WERI-Rb-1 (cell line): ENCODE results near the gene MAPT.

Experiments used
- DNase-seq: peaks from one replicate; pipeline ENCODE4 v3.0.0-alpha.2; 2020
- H3K27ac ChIP-seq: fragments of 250-450 bp; sonication (Bioruptor Pico); 2 replicates; pipeline ENCODE4 v1.5.1; 2020; ENCODE audit warnings: mild to moderate bottlenecking, moderate library complexity
- H3K27me3 ChIP-seq: fragments of 250-450 bp; sonication (Bioruptor Pico); 2 replicates; pipeline ENCODE4 v1.5.1; 2021; ENCODE audit warnings: mild to moderate bottlenecking, low read depth, moderate library complexity; ENCODE audit not compliant: insufficient read depth, severe bottlenecking
- H3K36me3 ChIP-seq: fragments of 250-450 bp; sonication (Bioruptor Pico); 2 replicates; pipeline ENCODE4 v1.5.1; 2020; ENCODE audit warnings: mild to moderate bottlenecking, moderate library complexity
- H3K4me3 ChIP-seq: 2 replicates; pipeline ENCODE4 v1.5.1; 2011; ENCODE audit warnings: low read depth, mild to moderate bottlenecking, control low read depth, low read length
- H3K9me3 ChIP-seq: fragments of 250-450 bp; sonication (Bioruptor Pico); 2 replicates; pipeline ENCODE4 v1.5.1; 2021; ENCODE audit warnings: mild to moderate bottlenecking, moderate library complexity; ENCODE audit not compliant: severe bottlenecking
- CTCF ChIP-seq: IDR thresholded peaks from 2 replicates; pipeline ENCODE4 v1.5.1; 2011; ENCODE audit warnings: low read depth, mild to moderate bottlenecking, control low read depth, inconsistent platforms, low read length

The MAPT gene

GRCh38 chr17:45894022-45894784, at the start of gene MAPT:
MAPT (plus strand) TSS chr17:45894554; CDS start chr17:45962338, 67,784 bp downstream.
- Histone ChIP-seq H3K27me3 (peaks cover 3% of the 10 kb centered on the region), H3K27ac (peak within 1 kb of the TSS; percentile 85), H3K9me3 (no peaks in the 10 kb centered on the region), H3K36me3 (no peaks in the 10 kb centered on the region; the same call in 1 of the 2 replicates), H3K4me3 (peak within 1 kb of the TSS; percentile 92)
- peak; percentile 96 for DNase-seq
- TF ChIP-seq CTCF, result peak; percentile 99

GRCh38 chr17:45844695-45845375, 49.5 kb upstream of the MAPT start, which contains the start of gene SPPL2C:
SPPL2C (plus strand) TSS chr17:45844881; CDS start chr17:45844907, 26 bp downstream.
- Histone ChIP-seq H3K9me3 (no peaks in the 10 kb centered on the region), H3K27me3 (no peaks in the 10 kb centered on the region)
- DNase-seq, result no peak

GRCh38 chr17:45845376-45846185, 48.8 kb upstream of the MAPT start:
- Histone ChIP-seq H3K36me3 (no peaks in the 10 kb centered on the region), H3K9me3 (no peaks in the 10 kb centered on the region), H3K27ac (no peak overlapping the region), H3K4me3 (no peak overlapping the region), H3K27me3 (no peaks in the 10 kb centered on the region)
- TF ChIP-seq CTCF, result no peak
- no peak for DNase-seq

More at GRCh38 chr17:45844695-45845375, 49.5 kb upstream of the MAPT start, which contains the start of gene SPPL2C:
- no peak for TF ChIP-seq CTCF
- Histone ChIP-seq H3K4me3 (no peak within 1 kb of the TSS), H3K27ac (no peak within 1 kb of the TSS), H3K36me3 (no peaks in the 10 kb centered on the region)

GRCh38 chr17:45846223-45846622, 48.1 kb upstream of the MAPT start:
- no peak for TF ChIP-seq CTCF
- no peaks in the 10 kb centered on the region for H3K27me3 ChIP-seq

DNA sequence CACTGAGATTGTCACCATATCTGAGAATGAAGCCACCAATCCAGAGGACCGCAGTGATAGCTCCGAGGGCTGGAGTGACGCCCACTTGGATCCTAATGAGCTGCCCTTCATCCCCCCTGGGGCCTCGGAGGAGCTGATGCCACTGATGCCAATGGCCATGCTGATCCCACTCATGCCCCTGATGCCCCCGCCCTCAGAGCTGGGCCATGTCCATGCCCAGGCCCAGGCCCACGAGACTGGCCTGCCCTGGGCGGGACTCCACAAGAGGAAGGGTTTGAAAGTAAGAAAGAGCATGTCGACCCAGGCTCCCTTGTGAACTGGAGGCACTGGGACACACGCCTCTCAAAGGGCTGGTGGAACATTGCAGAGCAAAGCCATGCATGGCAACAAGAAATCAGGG, 47.7 kb upstream of the MAPT start:
- Histone ChIP-seq H3K36me3 (no peaks in the 10 kb centered on the region), H3K27me3 (no peaks in the 10 kb centered on the region), H3K9me3 (no peaks in the 10 kb centered on the region), H3K4me3 (no peak overlapping the region), H3K27ac (no peak overlapping the region)
- DNase-seq, result no peak
- TF ChIP-seq CTCF, result no peak

More at GRCh38 chr17:45846223-45846622, 48.1 kb upstream of the MAPT start:
- H3K9me3 ChIP-seq, result no peaks in the 10 kb centered on the region
- no peak for DNase-seq
- no peak overlapping the region for H3K27ac ChIP-seq
- H3K36me3 ChIP-seq, result no peaks in the 10 kb centered on the region
- H3K4me3 ChIP-seq, result no peak overlapping the region
